Inflammatory macrophage treated with lipopolysaccharide for 4 hours (primary cell): ENCODE measurements around the gene GPALPP1.
"Not testable (repeated sequence)": the region's sequence is repeated elsewhere in the genome, so short reads cannot be mapped to it uniquely, and the experiment has no call there.

Source experiments
- DNase-seq: peaks from one replicate; pipeline ENCODE4 v3.0.0-alpha.2; 2020

Gene GPALPP1

DNA sequence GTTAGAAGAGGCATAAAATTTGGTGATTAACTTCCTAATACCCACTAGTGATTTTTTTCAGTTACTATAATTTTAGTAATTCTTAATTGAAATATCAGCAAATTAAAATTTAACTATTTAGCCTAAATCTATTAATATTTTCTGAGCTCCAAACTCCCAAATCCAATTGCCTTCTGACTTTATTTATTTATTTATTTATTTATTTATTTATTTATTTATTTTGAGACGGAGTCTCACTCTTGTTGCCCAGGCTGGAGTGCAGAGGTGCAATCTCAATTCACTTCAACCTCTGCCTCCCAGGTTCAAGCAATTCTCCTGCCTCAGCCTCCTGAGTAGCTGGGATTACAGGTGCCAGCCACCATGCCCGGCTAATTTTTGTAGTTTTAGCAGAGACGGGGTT is 74.6 kb downstream of the GPALPP1 start:
- not testable (repeated sequence) for DNase-seq

DNA sequence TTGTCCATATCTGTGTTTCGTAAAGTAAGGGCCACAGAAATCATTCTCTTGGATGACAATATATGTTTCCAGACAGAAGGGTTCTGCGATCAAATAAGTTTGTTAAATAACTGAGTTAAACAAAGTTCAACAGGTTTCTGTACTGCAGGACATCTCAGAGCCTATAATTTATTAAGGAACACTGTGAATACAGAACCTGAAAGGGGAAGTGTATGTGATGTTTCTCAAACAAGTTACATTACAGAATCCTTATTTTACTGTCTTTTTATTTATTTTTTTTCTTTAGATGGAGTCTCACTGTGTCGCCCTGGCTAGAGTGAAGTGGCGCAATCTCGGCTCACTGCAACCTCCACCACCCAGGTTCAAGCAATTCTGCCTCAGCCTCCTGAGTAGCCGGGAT is 75.6 kb downstream of the GPALPP1 start:
- peak; percentile 24 for DNase-seq

DNA sequence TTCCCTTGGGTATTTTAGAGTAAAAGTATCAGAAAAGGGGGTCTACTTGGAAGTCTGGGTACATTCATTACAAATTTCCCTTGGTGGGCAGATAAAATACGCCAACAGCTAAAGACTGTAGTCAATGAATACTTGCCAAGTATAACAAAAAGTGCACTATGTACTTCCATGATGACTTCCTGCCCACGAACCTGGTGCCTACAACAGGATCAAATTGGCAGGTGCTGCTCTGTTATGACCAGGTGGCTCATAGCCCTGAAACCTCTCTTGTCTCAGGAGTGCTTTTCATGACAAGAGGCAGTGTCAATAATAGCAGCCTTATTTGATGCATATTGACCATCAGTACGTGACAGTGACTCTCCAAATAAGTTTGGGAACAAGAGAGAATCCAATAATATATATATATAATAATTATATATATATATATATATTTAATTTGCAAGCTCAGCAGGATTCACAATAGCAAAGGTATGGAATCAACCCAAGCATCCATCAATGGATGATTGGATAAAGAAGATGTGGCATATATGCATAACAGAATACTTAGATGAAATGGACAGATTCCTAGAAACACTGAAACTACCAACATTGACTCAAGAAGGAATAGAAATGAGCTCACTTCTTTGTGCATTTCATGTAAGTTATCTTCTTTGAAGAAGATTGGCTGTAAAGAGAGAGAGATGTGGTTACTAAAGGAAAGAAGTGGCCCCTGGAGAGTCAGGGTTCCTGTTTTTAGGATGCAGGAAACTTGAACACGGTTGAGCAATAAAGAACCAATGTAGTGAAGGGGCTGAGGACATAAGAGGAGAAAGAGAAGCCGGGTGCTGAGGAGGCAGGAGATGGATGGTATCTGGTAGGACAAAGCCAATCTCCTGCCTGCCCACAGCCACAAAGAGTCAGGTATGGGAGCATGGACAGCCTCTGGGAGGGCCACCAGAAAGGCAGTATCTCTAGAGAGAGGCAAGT is 79.0 kb downstream of the GPALPP1 start:
- peak; percentile 41 for DNase-seq

DNA sequence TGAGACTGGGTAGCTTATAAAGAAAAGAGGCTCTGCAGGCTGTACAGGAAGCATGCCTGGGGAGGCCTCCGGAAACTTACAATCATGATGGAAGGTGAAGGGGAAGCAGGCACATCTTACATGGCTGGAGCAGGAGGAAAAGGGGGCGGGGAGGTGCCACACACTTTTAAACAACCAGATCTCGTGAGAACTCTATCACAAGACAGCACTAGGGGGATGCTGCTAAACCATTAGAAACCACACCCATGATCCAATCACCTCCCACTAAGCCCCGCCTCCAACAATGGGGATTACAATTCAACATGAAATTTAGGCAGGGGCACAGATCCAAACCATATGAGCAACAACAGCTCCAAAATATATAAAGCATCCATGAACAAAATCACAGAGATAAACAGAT is 84.5 kb downstream of the GPALPP1 start:
- DNase-seq = no peak

DNA sequence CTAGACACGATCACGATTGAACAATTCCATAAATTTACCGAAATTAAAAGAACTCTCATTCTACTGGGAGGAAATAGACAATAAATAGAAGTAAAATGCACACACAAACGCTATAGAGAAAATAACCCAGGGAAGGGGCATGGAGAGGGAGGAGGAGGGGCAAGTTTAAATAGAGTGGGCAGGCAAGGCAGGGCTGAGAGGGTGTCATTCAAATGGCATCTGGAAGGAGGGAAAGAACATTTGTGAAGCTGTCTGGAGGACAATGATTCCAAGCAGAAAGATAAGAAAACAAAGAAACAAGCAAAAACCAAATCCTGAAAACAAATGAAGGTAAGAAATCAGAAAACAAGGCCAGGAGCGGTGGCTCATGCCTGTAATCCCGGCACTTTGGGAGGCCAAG is 85.4 kb downstream of the GPALPP1 start:
- DNase-seq = no peak

DNA sequence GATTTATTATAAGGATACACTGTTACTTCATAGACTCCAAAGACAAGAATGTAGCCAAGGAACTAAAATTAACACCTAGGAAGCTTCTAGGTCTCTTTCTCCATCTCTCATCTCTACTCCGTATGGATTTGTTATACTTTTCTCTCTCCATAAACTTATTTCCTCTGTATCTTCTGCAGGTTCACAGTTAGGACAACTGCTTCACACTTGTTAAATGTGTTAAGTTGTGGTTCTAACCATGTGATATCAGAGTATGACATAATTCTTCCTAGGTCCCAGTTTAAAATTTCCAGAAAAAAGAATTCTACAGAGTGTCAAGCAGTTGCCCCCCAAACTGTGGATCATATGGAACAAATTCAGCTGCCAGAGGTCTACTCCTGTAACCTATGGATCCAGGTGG is 88.7 kb downstream of the GPALPP1 start:
- no peak for DNase-seq
